ENCODE measurements around the gene FGR. TPM values are rescaled to one million over a fixed set of nuclear protein-coding genes. Genes with fewer than 3 reads are reported as not detected.

The FGR gene
- total RNA-seq, 2 experiments from 2014 or later, result not detected

DNA sequence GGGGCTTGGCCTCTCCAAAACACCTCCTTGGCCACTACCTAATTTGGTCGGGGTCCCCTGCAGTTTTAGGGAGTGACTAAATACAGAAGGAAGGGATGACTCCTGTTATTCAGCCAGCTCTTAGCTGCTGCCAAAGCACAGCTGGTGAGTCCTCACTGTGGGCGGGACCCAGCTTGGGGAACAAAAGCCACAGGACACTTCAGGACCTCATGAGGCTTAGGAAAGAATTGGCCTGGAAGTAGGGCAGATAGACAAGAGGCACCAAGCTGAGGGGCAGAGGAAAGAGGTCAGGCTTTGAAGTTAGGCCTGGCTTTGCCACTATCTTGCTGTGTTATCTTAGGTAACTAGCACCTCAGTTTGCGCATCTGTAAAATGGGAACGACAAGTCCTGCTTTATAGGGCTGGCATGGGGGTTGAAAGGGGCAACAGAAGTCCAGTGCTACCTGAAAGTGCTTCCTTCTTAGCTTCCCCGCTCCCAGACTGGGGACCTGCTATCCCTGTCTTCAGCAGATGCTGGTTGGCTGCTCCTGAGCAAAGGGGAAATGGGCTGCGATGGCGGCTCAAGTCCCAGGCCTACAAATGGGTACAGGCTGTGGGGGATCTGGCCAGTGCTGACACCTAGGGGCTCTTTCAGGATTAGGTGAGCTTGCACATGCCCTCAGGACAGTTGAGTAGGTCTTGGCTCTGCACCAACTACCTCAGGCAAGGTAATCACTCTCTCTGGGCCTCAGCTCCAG lies 21.3 kb upstream of the FGR start:
- ChIA-PET CTCF (interaction anchor here (0.5 to 2.1 kb wide), 7 partner anchors 9 to 184 kb away, joined by 3 to 6 read pairs (median 4); no protein-coding TSS in a partner anchor), POLR2A (interaction anchor here (1.0 kb wide), 1 partner anchor 167 kb away, joined by 3 read pairs; the partner anchor contains the start of gene WASF2)
- H3K36me3 Mint-ChIP-seq (ENCODE audit: low read depth), result peaks cover under 1% of the 10 kb centered on the region
- H3K9me3 Mint-ChIP-seq, result no peaks in the 10 kb centered on the region
- H3K4me1 Mint-ChIP-seq, result peaks cover 35% of the 10 kb centered on the region
- H3K27ac Mint-ChIP-seq, result no peak overlapping the region
- no peak overlapping the region for H3K4me3 Mint-ChIP-seq
- H3K27me3 Mint-ChIP-seq, result no peaks in the 10 kb centered on the region
- no peak for DNase-seq

DNA sequence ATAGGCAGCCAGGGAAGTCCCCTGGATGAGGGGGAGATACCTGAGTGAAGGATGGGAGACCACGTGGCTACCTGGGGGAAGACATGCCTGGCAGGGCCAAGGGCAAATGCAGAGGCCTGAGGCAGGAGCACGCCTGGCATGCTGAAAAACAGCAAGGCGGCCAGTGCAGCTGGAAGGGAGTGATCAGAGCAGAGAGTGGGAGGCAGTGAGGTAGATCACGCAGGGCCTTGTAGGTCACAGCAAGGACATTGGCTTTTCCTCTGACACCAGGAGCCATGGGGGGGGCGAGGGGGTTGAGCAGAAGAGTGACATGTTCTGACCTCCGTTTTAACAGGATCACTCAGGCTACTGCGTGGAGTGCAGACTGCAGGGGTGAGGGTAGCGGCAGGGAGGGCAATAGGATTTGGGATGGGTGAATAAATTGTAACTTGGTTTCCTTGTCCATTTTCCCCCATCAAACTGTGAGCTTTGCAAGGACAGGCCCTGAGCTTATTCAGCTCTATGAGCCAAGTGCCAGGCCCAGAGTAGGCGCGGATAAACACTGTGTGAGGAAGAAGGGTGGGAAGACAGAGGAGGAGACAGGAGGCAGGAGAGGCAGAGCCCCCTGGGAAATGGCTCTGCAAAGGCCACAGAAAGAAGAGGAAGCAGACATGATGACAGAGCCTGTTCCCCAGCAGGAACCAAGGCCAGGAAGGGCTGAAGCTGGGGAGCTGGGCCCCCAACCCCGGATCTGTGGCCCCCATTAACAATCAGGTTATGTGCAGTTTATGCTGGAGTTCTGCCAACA lies 20.4 kb upstream of the FGR start:
- H3K4me1 Mint-ChIP-seq, result peaks cover 31% of the 10 kb centered on the region
- peak overlapping the region; percentile 85 for H3K27ac Mint-ChIP-seq
- no peak for DNase-seq
- H3K4me3 Mint-ChIP-seq, result no peak overlapping the region
- H3K9me3 Mint-ChIP-seq, result no peaks in the 10 kb centered on the region
- H3K36me3 Mint-ChIP-seq (ENCODE audit: low read depth), result no peaks in the 10 kb centered on the region
- POLR2A ChIA-PET, result interaction anchor here (0.6 kb wide), 1 partner anchor 9 kb away, joined by 3 read pairs; no protein-coding TSS in a partner anchor
- H3K27me3 Mint-ChIP-seq, result no peaks in the 10 kb centered on the region
- CTCF ChIA-PET, result interaction anchor here (0.5 to 2.1 kb wide), 4 partner anchors 11 to 183 kb away, joined by 3 to 6 read pairs (median 5); no protein-coding TSS in a partner anchor

DNA sequence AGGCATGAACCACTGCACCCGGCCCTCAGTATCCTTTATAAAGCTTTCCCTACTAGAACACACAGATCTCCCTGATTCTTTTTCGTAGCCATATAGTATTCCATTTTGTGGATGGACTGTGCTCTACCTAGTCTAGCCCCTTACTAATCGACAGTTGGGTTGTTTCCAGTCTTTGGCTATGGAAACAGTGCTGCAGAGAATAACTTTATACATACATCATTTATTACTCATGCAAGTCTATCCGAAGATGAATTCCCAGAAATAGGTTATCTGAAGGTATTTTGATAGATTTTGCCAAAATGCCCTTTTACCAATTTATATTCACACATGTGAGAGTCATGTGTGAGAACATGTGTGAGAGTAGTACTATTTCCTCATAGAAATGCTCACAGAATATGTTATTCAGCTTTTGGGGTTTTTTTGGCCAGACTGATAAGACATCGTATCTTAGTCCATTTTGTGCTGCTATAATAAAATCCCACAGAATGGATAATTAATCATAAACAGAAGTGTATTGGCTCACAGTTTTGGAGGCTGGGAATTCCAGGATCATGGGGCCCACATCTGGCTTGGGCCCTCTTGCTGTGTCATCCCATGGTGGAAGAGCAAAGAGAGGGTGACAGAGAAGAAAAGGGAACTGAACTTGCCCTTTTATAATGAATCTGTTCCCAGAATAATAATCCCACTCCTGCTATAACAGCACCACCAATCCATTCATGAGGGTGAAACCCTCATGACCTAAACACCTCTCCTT lies 17.3 kb upstream of the FGR start:
- Mint-ChIP-seq H3K27ac (no peak overlapping the region), H3K27me3 (no peaks in the 10 kb centered on the region), H3K9me3 (no peaks in the 10 kb centered on the region), H3K36me3 (ENCODE audit: low read depth) (no peaks in the 10 kb centered on the region), H3K4me1 (peaks cover 20% of the 10 kb centered on the region), H3K4me3 (no peak overlapping the region)
- no peak for DNase-seq
- CTCF ChIA-PET, result interaction anchor here (0.6 to 1.1 kb wide), 2 partner anchors 17 to 105 kb away, joined by 4 read pairs; no protein-coding TSS in a partner anchor
- POLR2A ChIA-PET, result no interaction called here

DNA sequence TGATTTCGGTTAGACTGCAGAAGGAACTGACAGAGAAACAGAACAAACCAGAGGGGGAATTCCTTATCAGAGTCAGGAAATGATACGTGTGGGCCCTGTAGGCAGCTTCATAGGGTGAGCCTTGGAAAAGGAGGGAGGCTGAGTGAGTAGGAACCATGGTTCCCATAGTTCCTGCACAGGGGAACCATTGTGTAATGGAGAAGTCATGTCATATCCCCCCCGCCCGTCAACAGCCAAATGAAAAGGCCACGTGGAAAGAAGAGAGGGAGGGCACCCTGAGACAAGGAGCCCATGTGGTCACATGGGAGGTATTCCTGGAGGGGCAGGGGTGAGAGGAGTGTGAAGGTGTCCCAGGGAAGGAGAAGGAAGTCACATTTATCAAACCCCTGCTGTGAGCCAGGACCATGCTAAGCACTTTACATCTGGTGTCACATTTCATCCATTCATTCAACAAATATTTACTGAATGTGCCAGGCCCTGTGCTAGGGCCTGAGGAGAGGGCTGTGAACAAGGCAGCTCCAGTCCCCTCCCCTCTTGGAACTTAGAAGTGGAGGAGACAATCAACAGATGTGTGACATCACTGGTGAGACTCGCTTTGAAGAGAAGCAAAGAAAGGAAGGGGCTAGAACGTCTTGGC lies 15.7 kb upstream of the FGR start:
- ChIA-PET CTCF (interaction anchor here (0.6 to 3.4 kb wide), 7 partner anchors 10 to 44 kb away, joined by 3 to 14 read pairs (median 5); no protein-coding TSS in a partner anchor), POLR2A (no interaction called here)
- peaks cover 19% of the 10 kb centered on the region for H3K4me1 Mint-ChIP-seq
- no peaks in the 10 kb centered on the region for H3K27me3 Mint-ChIP-seq
- H3K36me3 Mint-ChIP-seq (ENCODE audit: low read depth), result no peaks in the 10 kb centered on the region
- H3K9me3 Mint-ChIP-seq, result no peaks in the 10 kb centered on the region
- no peak overlapping the region for H3K4me3 Mint-ChIP-seq
- DNase-seq, result no peak
- no peak overlapping the region for H3K27ac Mint-ChIP-seq

DNA sequence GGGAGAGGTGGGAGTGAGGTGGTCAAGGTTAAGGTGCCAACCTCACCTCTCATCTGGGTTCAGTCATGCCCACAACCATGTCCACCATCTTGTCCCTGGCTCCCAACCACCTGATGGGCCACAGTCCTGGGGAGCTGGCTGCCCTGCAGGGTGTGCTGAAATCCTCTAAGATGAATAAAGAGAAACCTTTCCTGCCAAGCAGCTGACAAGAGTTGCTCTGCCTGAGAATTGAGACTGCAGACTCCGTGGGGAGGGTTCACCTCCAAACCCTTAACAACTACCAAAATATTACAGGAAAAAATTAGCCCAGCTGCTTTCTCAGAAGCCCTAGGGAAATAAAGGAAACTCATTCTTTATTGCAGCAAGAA lies 15.2 kb upstream of the FGR start:
- Mint-ChIP-seq H3K27ac (no peak overlapping the region), H3K4me3 (no peak overlapping the region)

DNA sequence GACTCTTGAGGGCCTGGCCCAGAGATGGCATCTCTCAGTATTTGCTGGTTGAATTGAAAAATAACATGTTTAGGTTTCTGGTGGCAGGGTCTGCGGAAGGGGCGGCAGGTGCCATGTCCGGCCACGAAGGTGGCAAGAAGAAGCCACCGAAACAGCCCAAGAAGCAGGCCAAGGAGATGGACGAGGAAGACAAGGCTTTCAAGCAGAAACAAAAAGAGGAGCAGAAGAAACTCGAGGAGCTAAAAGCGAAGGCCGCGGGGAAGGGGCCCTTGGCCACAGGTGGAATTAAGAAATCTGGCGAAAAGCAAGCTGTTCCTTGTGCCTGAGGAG lies 14.3 kb upstream of the FGR start:
- Mint-ChIP-seq H3K4me3 (no peak overlapping the region), H3K27me3 (no peaks in the 10 kb centered on the region), H3K27ac (no peak overlapping the region), H3K9me3 (no peaks in the 10 kb centered on the region), H3K4me1 (peaks cover 14% of the 10 kb centered on the region), H3K36me3 (ENCODE audit: low read depth) (no peaks in the 10 kb centered on the region)
- POLR2A ChIA-PET, result no interaction called here
- CTCF ChIA-PET, result interaction anchor here (1.0 to 3.4 kb wide), 9 partner anchors 12 to 547 kb away, joined by 3 to 14 read pairs (median 5); partner anchors contain the start of gene IFI6
- DNase-seq, result no peak

More for the DNA sequence above, 15.2 kb upstream of the FGR start:
- no peak for DNase-seq
- H3K36me3 Mint-ChIP-seq (ENCODE audit: low read depth), result no peaks in the 10 kb centered on the region
- no peaks in the 10 kb centered on the region for H3K9me3 Mint-ChIP-seq
- ChIA-PET CTCF (interaction anchor here (0.6 to 3.4 kb wide), 13 partner anchors 11 to 548 kb away, joined by 3 to 14 read pairs (median 4); no protein-coding TSS in a partner anchor), POLR2A (no interaction called here)
- H3K27me3 Mint-ChIP-seq, result no peaks in the 10 kb centered on the region
- H3K4me1 Mint-ChIP-seq, result peaks cover 17% of the 10 kb centered on the region

DNA sequence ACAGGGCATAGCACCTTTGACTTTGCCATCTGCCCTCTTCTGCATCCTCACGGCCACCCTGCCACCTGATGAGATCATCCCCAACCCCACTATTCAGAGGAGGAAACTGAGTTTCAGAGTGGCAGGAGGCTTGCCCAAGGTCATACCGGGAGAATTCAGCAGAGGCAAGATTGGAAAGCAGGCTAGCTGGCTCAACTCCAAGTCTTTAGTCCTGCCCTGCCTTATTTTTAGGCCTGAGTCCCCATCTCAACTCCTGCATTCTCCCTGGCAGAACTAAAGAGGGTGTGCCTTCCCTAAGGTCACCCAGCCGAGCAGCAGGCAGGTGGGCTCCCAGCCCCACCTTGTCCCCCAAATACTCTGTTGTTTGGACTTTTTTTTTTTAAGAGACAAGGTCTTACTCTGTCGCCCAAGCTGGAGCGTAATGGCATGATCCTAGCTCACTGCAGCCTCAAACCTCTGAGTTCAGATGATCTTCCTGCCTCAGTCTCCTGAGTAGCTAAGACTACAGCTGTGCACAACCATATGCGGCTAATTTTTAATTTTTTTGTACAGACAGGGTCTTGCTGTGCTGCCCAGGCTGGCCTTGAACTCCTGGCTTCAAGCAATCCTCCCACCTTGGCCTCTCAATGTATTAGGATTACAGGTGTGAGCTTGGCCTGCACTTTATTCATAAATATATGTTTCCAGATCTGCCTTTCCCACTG lies 13.8 kb upstream of the FGR start:
- no peaks in the 10 kb centered on the region for H3K9me3 Mint-ChIP-seq
- CTCF ChIA-PET, result interaction anchor here (1.0 to 3.4 kb wide), 7 partner anchors 10 to 23 kb away, joined by 3 to 14 read pairs (median 4); partner anchors contain the start of gene IFI6
- H3K27me3 Mint-ChIP-seq, result no peaks in the 10 kb centered on the region
- no peak for DNase-seq
- POLR2A ChIA-PET, result no interaction called here
- H3K27ac Mint-ChIP-seq, result no peak overlapping the region
- H3K4me3 Mint-ChIP-seq, result no peak overlapping the region
- peaks cover 19% of the 10 kb centered on the region for H3K4me1 Mint-ChIP-seq
- no peaks in the 10 kb centered on the region for H3K36me3 Mint-ChIP-seq (ENCODE audit: low read depth)

DNA sequence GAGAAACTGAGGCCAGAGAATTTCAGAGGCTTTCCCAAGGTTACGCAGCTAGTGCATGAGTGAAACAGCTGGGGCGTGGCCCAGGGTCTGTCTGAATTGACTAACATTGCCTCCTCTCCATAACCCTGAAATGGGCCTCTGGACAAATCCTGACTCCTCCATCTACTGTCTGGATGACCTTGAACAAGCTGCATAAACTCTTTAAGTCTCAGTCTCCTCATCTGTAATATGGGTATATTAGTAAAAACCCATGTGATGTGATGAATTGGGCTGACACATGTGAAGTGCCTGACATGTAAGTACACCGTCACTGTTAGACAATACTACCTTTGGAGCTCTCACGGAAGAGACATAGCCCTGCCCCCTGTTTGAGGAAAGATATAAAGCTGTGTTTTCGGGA lies 12.3 kb upstream of the FGR start:
- H3K9me3 Mint-ChIP-seq, result no peaks in the 10 kb centered on the region
- no peak overlapping the region for H3K4me3 Mint-ChIP-seq
- H3K4me1 Mint-ChIP-seq, result peaks cover 24% of the 10 kb centered on the region
- no peak for DNase-seq
- no peaks in the 10 kb centered on the region for H3K27me3 Mint-ChIP-seq
- no peaks in the 10 kb centered on the region for H3K36me3 Mint-ChIP-seq (ENCODE audit: low read depth)
- peak overlapping the region; percentile 15 for H3K27ac Mint-ChIP-seq
- ChIA-PET POLR2A (no interaction called here), CTCF (interaction anchor here (1.0 to 2.0 kb wide), 6 partner anchors 9 to 43 kb away, joined by 4 to 6 read pairs (median 4); partner anchors contain the start of gene AHDC1)

DNA sequence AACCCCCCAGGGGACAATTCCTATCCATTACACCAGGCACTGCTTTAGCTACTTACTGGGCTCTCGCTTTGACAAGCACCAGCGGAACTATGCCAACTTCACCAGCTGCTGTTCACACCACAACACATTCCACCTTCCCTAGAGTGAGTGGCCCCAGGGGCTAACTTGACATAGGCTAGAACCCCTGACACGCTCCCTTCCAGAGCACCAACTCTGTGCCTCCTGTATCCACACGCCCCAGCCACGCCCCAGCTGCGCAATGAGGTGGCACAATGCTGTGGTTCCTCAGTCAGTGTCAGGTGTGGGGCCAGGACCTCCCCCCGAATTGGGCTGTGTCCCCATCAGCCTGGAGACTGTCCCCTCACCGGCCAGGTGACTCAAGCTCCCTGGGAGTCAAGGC lies 11.7 kb upstream of the FGR start:
- H3K36me3 Mint-ChIP-seq (ENCODE audit: low read depth), result no peaks in the 10 kb centered on the region
- no peaks in the 10 kb centered on the region for H3K27me3 Mint-ChIP-seq
- CTCF ChIA-PET, result interaction anchor here (1.0 to 2.0 kb wide), 6 partner anchors 10 to 42 kb away, joined by 3 to 6 read pairs (median 4); partner anchors contain the start of gene AHDC1
- peaks cover 24% of the 10 kb centered on the region for H3K4me1 Mint-ChIP-seq
- DNase-seq, result no peak
- no peaks in the 10 kb centered on the region for H3K9me3 Mint-ChIP-seq
- POLR2A ChIA-PET, result interaction anchor here (0.6 kb wide), 1 partner anchor 9 kb away, joined by 3 read pairs; no protein-coding TSS in a partner anchor
- H3K4me3 Mint-ChIP-seq, result no peak overlapping the region
- H3K27ac Mint-ChIP-seq, result no peak overlapping the region

DNA sequence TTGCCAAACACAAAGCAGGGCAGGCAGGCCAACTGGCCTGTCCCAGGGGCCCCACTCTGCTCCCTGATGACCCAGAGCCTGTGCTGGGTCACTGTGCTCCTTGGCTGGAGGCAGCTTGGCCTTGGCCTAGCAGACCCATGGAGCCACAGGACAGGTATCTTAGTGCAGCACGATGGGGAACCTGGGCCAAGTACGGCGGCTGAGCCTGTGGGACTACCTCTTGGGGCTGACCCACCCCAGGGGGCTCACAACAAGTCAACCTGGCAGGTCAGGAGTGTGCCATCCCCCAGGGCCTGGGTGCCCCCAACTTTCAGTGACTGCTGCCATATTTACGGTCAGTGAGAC lies 10.1 kb upstream of the FGR start:
- ChIA-PET CTCF (interaction anchor here (1.0 to 1.8 kb wide), 4 partner anchors 11 to 80 kb away, joined by 3 to 9 read pairs (median 5); partner anchors contain the start of gene FAM76A), POLR2A (no interaction called here)
- H3K4me1 Mint-ChIP-seq, result peaks cover 16% of the 10 kb centered on the region
- peak overlapping the region; percentile 25 for H3K27ac Mint-ChIP-seq
- no peak for DNase-seq
- no peak overlapping the region for H3K4me3 Mint-ChIP-seq
- H3K9me3 Mint-ChIP-seq, result no peaks in the 10 kb centered on the region
- H3K36me3 Mint-ChIP-seq (ENCODE audit: low read depth), result no peaks in the 10 kb centered on the region
- no peaks in the 10 kb centered on the region for H3K27me3 Mint-ChIP-seq

DNA sequence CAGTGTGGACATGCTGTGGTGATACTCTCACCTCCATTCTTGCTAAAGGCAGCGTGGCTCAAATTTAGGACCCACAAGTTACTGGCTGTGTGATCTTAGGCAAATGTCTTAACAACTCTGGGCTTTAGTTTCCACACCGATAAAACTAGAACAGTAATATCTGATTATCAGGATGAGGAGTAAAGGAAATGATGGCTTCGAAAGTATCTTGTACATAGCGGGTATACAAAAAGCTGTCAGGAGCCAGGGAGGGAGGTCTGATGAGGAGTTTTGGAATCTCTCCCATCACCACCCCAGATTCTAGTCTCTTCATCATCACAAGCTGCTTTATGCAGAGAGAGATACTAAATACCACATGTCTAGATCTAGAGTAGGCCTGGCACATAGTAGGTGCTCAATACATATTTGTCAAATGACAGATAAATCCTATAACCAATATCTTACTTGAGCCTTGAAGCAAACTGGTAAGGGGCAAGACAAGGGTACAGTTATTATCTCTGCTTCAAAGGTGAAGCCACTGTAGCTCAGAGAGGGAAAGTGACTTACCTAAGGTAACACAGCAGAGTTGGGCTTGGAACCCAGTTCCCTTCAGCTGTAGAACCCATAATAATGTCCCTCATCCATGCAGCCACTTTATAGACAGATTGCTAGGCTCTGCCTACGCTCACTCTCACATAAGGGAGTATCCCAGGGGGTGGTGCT lies 9.5 kb upstream of the FGR start:
- peaks cover 13% of the 10 kb centered on the region for H3K4me1 Mint-ChIP-seq
- no peaks in the 10 kb centered on the region for H3K36me3 Mint-ChIP-seq (ENCODE audit: low read depth)
- H3K9me3 Mint-ChIP-seq, result no peaks in the 10 kb centered on the region
- CTCF ChIA-PET, result interaction anchor here (1.0 to 1.8 kb wide), 6 partner anchors 8 to 81 kb away, joined by 3 to 9 read pairs (median 4); partner anchors contain the start of gene FAM76A
- H3K27ac Mint-ChIP-seq, result no peak overlapping the region
- no peak for DNase-seq
- POLR2A ChIA-PET, result no interaction called here
- H3K27me3 Mint-ChIP-seq, result no peaks in the 10 kb centered on the region
- no peak overlapping the region for H3K4me3 Mint-ChIP-seq

Measured in activated CD4-positive, alpha-beta T cell treated with anti-CD3 and anti-CD28 coated beads, Interleukin-2, amount 10 ng/mL, durations not matched to agents 7 days and 5 days (primary cell).